Type B pancreatic cell (in vitro differentiated cells): ENCODE results near the gene DSC2. TPM values are rescaled to one million over a fixed set of nuclear protein-coding genes. Genes with fewer than 3 reads are reported as not detected.

Experiments
- DNase-seq: peaks from one replicate; pipeline ENCODE4 v3.0.0; 2021; ENCODE audit warnings: mixed read lengths; ENCODE audit not compliant: unreplicated experiment; ENCODE audit errors: extremely low spot score
- H3K27ac Mint-ChIP-seq: 2 replicates; pipeline ENCODE4 v1.8.0; 2021; ENCODE audit warnings: mild to moderate bottlenecking, mixed read lengths
- H3K27me3 Mint-ChIP-seq: 2 replicates; pipeline ENCODE4 v1.8.0; 2021; ENCODE audit warnings: mixed read lengths
- H3K36me3 Mint-ChIP-seq: 2 replicates; pipeline ENCODE4 v1.8.0; 2021; ENCODE audit warnings: mixed read lengths
- H3K4me1 Mint-ChIP-seq: one replicate; pipeline ENCODE4 v1.8.0; 2021; ENCODE audit warnings: mixed read lengths; ENCODE audit not compliant: unreplicated experiment
- H3K4me3 Mint-ChIP-seq: 2 replicates; pipeline ENCODE4 v1.8.0; 2021; ENCODE audit warnings: mild to moderate bottlenecking, mixed read lengths
- H3K9me3 Mint-ChIP-seq: 2 replicates; pipeline ENCODE4 v1.8.0; 2021; ENCODE audit warnings: mixed read lengths
- total RNA-seq: library from RNA; stranded (reverse); gene quantifications from 2 replicates; pipeline ENCODE4 v1.2.1, GENCODE V29; 2021; ENCODE audit warnings: low replicate concordance
- TF ChIP-seq, protein P1 (sequence below): fragments of 200-600 bp; sonication (generic); conservative IDR thresholded peaks from 2 replicates; pipeline ENCODE4 v1.5.0; 2021; ENCODE audit warnings: antibody characterized with exemption, mild to moderate bottlenecking

Gene DSC2
- total RNA-seq, 1 donor from 2014 or later, result 85.4 TPM

DNA sequence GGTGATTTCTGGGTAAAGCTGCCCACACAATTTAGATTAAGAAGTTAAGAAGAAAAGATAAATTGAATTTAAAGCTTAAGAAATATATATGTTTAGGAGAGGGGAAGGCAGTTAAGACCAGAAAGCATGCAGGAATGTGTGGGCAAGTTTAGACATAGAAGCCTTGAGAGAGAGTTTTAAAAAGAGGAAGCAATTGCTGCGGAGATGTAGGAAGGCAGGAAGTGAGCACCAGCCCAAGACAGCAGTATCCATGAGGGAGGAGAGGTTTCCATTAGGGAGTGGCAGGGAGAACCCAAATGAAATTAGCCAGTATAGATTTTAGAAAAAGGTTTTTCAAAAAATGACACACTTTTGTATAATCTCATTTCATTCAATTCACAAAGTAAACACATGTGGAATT, 24.3 kb downstream of the DSC2 start:
- H3K4me3 Mint-ChIP-seq, result no peak overlapping the region
- TF ChIP-seq, protein P1, sequence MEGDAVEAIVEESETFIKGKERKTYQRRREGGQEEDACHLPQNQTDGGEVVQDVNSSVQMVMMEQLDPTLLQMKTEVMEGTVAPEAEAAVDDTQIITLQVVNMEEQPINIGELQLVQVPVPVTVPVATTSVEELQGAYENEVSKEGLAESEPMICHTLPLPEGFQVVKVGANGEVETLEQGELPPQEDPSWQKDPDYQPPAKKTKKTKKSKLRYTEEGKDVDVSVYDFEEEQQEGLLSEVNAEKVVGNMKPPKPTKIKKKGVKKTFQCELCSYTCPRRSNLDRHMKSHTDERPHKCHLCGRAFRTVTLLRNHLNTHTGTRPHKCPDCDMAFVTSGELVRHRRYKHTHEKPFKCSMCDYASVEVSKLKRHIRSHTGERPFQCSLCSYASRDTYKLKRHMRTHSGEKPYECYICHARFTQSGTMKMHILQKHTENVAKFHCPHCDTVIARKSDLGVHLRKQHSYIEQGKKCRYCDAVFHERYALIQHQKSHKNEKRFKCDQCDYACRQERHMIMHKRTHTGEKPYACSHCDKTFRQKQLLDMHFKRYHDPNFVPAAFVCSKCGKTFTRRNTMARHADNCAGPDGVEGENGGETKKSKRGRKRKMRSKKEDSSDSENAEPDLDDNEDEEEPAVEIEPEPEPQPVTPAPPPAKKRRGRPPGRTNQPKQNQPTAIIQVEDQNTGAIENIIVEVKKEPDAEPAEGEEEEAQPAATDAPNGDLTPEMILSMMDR, result no peak
- no peak for DNase-seq
- H3K9me3 Mint-ChIP-seq, result no peaks in the 10 kb centered on the region
- peaks cover 37% of the 10 kb centered on the region for H3K36me3 Mint-ChIP-seq
- no peak overlapping the region for H3K27ac Mint-ChIP-seq
- no peaks in the 10 kb centered on the region for H3K27me3 Mint-ChIP-seq
- no peaks in the 10 kb centered on the region for H3K4me1 Mint-ChIP-seq

DNA sequence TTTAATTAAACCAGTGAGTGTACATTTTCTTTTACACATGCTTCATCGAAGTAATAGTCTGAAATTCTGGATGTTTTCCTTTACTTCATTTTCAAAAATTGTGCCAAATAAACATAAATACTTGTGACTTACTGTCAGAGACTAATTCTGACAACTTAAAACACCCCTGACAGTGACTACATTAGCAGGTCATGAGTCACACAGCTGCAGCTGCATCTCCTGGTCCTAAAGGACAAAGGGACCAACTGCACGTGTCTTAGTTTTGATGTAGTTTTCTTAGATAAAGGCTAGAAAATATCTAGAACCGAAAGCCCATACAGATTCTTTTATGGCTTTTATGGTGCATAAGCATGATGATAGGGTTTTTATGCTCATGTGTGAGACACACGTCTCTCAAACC, 30.0 kb downstream of the DSC2 start:
- no peak for DNase-seq
- TF ChIP-seq, protein P1, result no peak
- H3K27ac Mint-ChIP-seq, result no peak overlapping the region
- H3K9me3 Mint-ChIP-seq, result no peaks in the 10 kb centered on the region
- no peak overlapping the region for H3K4me3 Mint-ChIP-seq
- H3K36me3 Mint-ChIP-seq, result peaks cover 42% of the 10 kb centered on the region
- H3K4me1 Mint-ChIP-seq, result no peaks in the 10 kb centered on the region
- H3K27me3 Mint-ChIP-seq, result no peaks in the 10 kb centered on the region

DNA sequence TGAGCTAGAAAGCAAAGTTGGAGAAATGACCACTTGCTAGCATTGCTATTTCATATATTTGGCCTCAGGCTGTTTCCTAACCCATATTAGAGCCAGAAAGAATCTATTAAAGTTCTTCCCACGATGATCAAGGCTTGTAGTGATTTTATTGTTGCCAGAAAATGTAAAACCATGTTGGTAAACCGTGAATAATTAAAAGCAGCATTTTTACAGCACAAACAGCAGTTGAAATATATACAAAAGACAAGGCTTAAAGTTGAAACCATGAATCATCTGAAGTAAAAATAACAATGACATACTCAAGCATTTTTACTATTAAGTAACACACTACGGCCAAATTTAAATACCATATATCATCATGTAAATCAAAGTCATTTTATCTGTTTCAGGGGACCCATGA, 32.0 kb downstream of the DSC2 start:
- peaks cover 41% of the 10 kb centered on the region for H3K36me3 Mint-ChIP-seq
- H3K4me1 Mint-ChIP-seq, result no peaks in the 10 kb centered on the region
- no peak overlapping the region for H3K4me3 Mint-ChIP-seq
- TF ChIP-seq, protein P1, result no peak
- no peak for DNase-seq
- no peaks in the 10 kb centered on the region for H3K9me3 Mint-ChIP-seq
- H3K27me3 Mint-ChIP-seq, result no peaks in the 10 kb centered on the region
- no peak overlapping the region for H3K27ac Mint-ChIP-seq

DNA sequence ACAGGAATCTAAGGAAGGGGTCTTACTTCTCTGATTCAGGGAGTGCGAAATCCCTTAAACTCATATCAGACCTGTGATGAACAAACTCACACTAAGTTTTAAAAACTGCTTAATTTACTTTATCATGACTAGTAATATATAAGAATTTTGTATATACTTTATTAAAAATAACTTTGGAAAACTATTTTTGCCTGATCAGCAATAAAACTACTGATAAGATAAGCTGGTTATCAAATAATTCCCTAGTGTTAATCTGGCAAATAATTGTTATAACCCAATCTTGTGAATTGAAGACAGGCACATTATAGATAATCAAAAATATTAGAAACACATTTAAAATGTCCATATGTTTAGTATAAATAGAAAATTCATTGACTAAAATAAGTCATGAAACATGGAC, 36.0 kb downstream of the DSC2 start:
- Mint-ChIP-seq H3K27me3 (no peaks in the 10 kb centered on the region), H3K4me3 (no peak overlapping the region), H3K36me3 (peaks cover 27% of the 10 kb centered on the region), H3K4me1 (no peaks in the 10 kb centered on the region), H3K9me3 (no peaks in the 10 kb centered on the region), H3K27ac (no peak overlapping the region)
- TF ChIP-seq, protein P1, result no peak
- DNase-seq, result no peak

DNA sequence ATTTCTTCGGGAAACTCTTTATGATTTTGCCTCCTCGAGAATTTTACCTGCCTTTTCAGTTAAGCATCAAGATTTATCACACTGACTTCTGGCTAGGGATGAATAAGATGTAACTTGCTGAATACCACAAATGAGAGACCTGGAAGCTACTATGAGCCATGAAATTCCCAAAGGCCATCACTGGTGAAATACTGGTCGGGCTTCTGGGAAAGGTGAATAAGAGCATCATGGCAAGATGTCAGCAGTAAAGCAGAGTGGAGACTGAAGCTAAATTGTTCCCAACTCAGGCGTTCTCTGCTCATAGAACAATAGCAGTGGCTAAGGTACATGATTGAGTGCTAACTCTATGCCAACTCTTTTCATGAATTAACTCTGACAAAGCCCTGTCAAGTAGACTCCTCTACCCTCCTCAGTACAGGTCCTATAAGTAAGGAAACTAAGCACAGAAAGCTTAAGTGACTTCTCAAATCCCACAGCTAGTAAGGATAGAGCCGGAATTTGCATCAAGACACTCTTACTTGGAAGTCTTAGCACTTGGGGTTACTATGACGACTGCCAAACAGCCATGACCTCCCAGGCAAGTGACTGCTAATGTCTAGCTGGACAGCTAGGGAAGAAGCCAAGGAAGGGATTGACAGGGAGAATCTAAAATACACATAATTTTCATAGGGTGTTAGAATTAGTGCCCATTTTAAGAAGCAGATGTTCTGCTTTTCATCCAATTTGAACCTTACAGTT, 37.0 kb downstream of the DSC2 start:
- Mint-ChIP-seq H3K4me3 (no peak overlapping the region), H3K9me3 (no peaks in the 10 kb centered on the region), H3K27me3 (no peaks in the 10 kb centered on the region), H3K4me1 (no peaks in the 10 kb centered on the region), H3K36me3 (peaks cover 25% of the 10 kb centered on the region), H3K27ac (no peak overlapping the region)
- TF ChIP-seq, protein P1, result no peak
- DNase-seq, result no peak

DNA sequence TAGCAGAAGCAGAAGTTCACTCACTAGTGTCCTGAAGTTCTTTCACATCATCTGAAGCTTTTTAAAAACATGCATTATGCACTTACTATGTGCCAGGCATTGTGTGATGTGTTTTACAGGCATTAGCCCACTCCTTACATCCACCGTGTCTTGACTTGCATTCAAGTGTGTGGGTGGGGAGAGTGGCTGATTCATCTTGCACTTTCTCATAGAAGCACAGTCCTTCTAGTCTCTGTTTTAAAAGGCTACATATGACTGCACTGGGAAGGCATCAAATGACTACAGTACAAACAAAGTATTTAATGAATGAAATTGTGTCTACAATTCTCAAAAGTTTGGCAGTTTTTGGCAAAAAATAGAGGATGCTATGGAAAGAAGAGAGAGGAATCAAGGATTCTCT, 38.1 kb downstream of the DSC2 start:
- TF ChIP-seq, protein P1, result no peak
- no peaks in the 10 kb centered on the region for H3K4me1 Mint-ChIP-seq
- peaks cover 17% of the 10 kb centered on the region for H3K36me3 Mint-ChIP-seq
- no peaks in the 10 kb centered on the region for H3K27me3 Mint-ChIP-seq
- H3K4me3 Mint-ChIP-seq, result no peak overlapping the region
- DNase-seq, result no peak
- H3K27ac Mint-ChIP-seq, result peak overlapping the region; percentile 40
- no peaks in the 10 kb centered on the region for H3K9me3 Mint-ChIP-seq
